ENCODE data around the gene HAGHL.

DNA sequence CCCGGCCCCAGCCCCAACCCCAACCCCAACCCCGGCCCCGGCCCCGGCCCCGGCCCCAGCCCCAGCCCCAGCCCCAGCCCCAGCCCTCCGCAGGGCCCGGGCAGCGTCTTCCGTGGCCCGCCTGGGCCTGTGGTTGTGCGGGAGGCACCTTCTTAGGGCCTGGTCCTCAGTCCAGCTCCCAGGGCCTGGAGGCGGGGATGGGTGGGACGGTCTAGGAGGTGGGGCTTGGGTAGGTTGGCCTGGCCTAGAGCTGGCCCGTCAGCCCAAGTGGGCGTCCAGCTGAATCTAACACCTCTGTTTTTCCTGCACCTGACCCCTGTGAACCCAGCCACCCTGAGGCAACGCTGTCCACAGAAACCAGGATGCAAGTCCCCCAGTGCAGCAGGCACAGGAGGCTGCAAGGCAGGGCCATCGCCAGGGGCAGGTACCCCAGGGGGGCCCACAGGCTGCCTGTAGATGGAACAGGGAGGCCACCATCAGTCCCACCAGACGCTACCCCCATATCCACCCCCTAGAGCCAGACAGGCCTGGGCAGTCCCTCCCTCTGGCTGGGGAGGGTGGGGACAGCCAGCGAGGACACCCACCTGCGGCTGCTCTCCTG, 42.4 kb downstream of the HAGHL start:
- TF ChIP-seq CTCF (IDR thresholded peaks at IDR 0.05), result no peak
- no peak for TF ChIP-seq POLR2A (IDR thresholded peaks at IDR 0.05)
